ENCODE measurements around the gene UMPS. TPM values are rescaled to one million over a fixed set of nuclear protein-coding genes. Genes with fewer than 3 reads are reported as not detected.
A peak's percentile ranks its signal among the peaks of the same experiment; 100 is the strongest.

Gene UMPS
- total RNA-seq, 1 donor: 28.6 TPM

DNA sequence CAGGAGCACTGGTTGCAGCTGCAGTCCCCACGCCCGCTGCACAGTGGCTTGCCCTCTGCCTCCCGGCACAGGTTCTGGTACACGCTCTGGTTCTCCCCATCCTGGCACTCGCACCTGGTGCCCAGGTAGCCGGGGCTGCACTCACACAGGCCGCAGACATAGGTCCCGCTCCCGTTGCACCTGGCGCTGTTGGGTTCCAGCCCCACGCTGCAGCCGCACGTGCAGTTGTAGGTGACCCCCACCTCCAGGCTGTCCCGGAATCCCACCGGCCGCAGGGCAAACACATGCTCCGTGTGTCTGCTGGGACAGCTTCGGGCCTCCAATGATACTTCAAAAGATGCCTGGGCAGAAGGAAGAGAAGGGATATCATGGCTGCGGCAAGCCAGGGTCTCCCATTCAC lies 66.2 kb downstream of the UMPS start:
- DNase-seq (ENCODE audit: low read depth): no peak
- H3K4me3 ChIP-seq (ENCODE audit: low read depth, low read length): no peak overlapping the region
- TF ChIP-seq, protein P1, sequence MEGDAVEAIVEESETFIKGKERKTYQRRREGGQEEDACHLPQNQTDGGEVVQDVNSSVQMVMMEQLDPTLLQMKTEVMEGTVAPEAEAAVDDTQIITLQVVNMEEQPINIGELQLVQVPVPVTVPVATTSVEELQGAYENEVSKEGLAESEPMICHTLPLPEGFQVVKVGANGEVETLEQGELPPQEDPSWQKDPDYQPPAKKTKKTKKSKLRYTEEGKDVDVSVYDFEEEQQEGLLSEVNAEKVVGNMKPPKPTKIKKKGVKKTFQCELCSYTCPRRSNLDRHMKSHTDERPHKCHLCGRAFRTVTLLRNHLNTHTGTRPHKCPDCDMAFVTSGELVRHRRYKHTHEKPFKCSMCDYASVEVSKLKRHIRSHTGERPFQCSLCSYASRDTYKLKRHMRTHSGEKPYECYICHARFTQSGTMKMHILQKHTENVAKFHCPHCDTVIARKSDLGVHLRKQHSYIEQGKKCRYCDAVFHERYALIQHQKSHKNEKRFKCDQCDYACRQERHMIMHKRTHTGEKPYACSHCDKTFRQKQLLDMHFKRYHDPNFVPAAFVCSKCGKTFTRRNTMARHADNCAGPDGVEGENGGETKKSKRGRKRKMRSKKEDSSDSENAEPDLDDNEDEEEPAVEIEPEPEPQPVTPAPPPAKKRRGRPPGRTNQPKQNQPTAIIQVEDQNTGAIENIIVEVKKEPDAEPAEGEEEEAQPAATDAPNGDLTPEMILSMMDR (IDR thresholded peaks at IDR 0.05; ENCODE audit: insufficient read depth, low read length): no peak

DNA sequence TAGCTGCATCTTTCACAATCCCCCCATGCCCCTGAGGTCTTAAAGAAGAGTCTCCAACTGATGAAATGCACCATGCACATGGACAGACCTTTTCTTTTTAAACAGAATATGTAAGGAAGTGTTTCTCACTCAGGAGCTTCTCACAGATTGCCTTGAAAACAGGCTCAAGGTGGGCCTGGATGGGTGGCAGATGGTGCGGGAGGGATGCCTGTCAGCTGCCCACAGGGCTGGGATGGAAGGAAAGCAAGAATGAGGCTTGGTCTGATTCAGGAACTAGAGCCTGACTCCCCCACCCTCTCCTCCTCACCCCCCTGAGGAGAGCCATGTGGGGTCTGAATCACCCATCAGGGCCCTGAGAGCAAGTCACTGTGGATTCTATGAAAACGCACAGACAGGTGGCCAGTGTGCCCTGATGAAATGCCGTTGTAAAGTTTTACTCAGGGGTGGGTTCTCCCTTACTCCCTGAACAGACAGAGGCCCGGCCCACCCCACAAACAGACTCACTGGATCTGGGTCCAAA lies 67.2 kb downstream of the UMPS start:
- H3K4me3 ChIP-seq (ENCODE audit: low read depth, low read length): no peak overlapping the region
- TF ChIP-seq, protein P1 (IDR thresholded peaks at IDR 0.05; ENCODE audit: insufficient read depth, low read length): no peak
- no peak for DNase-seq (ENCODE audit: low read depth)

Small RNAs within 50 kb of the gene (small RNA-seq; reads per million reads assigned to genes)
- gene MIR544B: 12.6 reads per million, percentile 94 among the genes with 10 or more reads in this experiment

Other genes starting within 250 kb of the UMPS start
- gene ITGB5, start 156.9 kb downstream of the UMPS start, total RNA-seq (ENCODE audit: low replicate concordance): 308 and 429 TPM in 2 replicates
- gene MUC13, start 204.3 kb downstream of the UMPS start, total RNA-seq (ENCODE audit: low replicate concordance): not detected in 2 replicates

Measured in fibroblast of the aortic adventitia (primary cell).